ENCODE measurements around the gene KCP.

GRCh38 chr7:128826916-128827247 lies 83.6 kb downstream of the KCP start:
- TF ChIP-seq, protein P1, sequence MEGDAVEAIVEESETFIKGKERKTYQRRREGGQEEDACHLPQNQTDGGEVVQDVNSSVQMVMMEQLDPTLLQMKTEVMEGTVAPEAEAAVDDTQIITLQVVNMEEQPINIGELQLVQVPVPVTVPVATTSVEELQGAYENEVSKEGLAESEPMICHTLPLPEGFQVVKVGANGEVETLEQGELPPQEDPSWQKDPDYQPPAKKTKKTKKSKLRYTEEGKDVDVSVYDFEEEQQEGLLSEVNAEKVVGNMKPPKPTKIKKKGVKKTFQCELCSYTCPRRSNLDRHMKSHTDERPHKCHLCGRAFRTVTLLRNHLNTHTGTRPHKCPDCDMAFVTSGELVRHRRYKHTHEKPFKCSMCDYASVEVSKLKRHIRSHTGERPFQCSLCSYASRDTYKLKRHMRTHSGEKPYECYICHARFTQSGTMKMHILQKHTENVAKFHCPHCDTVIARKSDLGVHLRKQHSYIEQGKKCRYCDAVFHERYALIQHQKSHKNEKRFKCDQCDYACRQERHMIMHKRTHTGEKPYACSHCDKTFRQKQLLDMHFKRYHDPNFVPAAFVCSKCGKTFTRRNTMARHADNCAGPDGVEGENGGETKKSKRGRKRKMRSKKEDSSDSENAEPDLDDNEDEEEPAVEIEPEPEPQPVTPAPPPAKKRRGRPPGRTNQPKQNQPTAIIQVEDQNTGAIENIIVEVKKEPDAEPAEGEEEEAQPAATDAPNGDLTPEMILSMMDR (IDR thresholded peaks at IDR 0.05; ENCODE audit: low read length): no peak
- TF ChIP-seq EZH2 (optimal IDR thresholded peaks at IDR 0.05; ENCODE audit: low read depth, low read length): no peak

Measured in MM.1S (cell line).